PFSK-1 (cell line): Measurements from ENCODE around the gene MYO10.

ENCODE experiments used
- FOXP2 ChIP-seq: optimal IDR thresholded peaks from 2 replicates; pipeline ENCODE3; 2011; ENCODE audit warnings: borderline replicate concordance, control low read depth, inconsistent platforms; ENCODE audit not compliant: insufficient read depth; ENCODE audit errors: extremely low read length, extremely low read depth
- POLR2AphosphoS5 ChIP-seq: IDR thresholded peaks from 2 replicates; pipeline ENCODE4 v1.6.1; 2012; ENCODE audit warnings: low read depth, mild to moderate bottlenecking, control low read depth, low read length, moderate library complexity
- REST ChIP-seq, 2 experiments: IDR thresholded peaks; 2 replicates each; pipeline versions ENCODE4 v1.6.1 to v1.8.0; 2011 to 2012; ENCODE audit warnings: low read depth in 2 of 2, low read length in 2 of 2, control low read depth in 1 of 2, inconsistent platforms in 1 of 2, mild to moderate bottlenecking in 1 of 2, moderate library complexity in 1 of 2; ENCODE audit not compliant: insufficient read depth in 1 of 2
- SIN3A ChIP-seq: IDR thresholded peaks from 2 replicates; pipeline ENCODE4 v1.6.1; 2012; ENCODE audit warnings: mild to moderate bottlenecking, low read length, moderate library complexity, borderline replicate concordance; ENCODE audit not compliant: insufficient read depth
- TAF1 ChIP-seq: IDR thresholded peaks from 2 replicates; pipeline ENCODE4 v1.6.1; 2012; ENCODE audit warnings: low read length, control low read depth, borderline replicate concordance; ENCODE audit not compliant: insufficient read depth

MYO10 gene

DNA sequence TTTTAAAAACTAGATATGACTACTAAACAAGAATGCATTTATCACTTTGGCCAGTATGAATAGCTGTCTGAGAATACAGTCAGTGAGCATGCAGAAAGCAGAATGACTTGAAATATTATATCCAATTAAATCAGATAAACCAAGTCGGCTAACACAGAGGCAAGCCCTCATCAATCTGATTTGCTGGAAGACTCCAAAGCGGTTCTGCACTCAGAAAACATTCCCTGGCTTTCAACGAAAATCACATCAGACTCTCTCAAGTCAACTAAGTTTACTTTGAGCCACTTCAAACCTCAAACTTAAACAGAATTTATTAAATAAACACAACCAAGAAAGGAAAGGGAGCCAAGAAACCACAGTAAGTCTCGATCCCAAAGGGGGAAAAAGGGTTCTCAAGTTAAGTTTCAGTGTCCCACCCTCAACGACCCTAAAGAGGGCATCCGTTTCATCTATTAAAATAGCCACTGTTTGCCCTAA, 1.4 kb downstream of the MYO10 start:
- no peak for TF ChIP-seq POLR2AphosphoS5
- no peak for TF ChIP-seq TAF1
- no peak for TF ChIP-seq SIN3A
- TF ChIP-seq FOXP2: no peak
- no peak for TF ChIP-seq REST (IDR thresholded peaks at IDR 0.05; ENCODE audit: insufficient read depth in 1 of 2, low read depth in 2 of 2, low read length in 2 of 2)

DNA sequence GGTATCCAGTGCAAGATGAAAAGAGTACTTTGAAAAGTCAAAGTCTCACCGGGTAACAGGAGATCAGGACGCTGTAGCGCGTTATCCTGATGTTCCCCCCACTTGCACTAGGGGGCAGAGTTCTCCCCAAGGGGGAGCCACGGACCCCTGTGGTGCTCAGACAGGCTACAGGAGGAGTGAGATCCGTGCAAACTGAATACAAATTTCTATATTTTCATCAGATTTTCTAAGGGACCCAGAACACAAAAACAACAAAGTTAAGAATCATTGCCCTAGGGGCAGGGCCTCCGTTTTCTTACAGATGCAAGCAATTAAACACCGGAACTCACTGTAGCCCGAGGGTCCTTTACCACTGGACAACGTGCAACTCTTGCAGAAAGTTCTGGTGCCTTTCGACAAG, 2.0 kb downstream of the MYO10 start:
- TF ChIP-seq SIN3A (no peak), REST (IDR thresholded peaks at IDR 0.05; ENCODE audit: insufficient read depth in 1 of 2, low read depth in 2 of 2, low read length in 2 of 2) (no peak), TAF1 (no peak), FOXP2 (no peak), POLR2AphosphoS5 (no peak)

GRCh38 chr5:16933337-16933736, 2.8 kb downstream of the MYO10 start:
- TF ChIP-seq SIN3A (no peak), FOXP2 (no peak), TAF1 (no peak), POLR2AphosphoS5 (no peak), REST (IDR thresholded peaks at IDR 0.05; ENCODE audit: insufficient read depth in 1 of 2, low read depth in 2 of 2, low read length in 2 of 2) (no peak)

DNA sequence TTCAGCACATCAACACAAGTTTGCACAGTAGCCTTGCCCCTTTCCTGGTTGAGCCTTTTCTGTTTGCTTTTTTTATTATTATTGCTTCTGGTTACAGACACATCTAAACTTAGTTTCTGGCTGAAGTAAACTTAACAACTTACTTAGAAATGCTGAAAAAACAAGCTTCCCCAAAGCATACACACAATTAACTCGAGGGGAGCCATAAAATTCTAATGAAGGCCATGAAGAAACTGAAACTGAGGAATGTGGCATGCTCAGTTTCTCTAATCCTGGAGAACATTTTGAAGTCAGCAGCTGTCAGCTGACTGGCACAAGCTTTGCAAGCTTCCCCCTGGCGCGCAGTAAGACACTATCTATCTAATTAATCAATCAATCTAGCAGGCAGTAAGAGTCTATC, 3.7 kb downstream of the MYO10 start:
- TF ChIP-seq FOXP2 (no peak), POLR2AphosphoS5 (no peak), TAF1 (no peak), REST (IDR thresholded peaks at IDR 0.05; ENCODE audit: insufficient read depth in 1 of 2, low read depth in 2 of 2, low read length in 2 of 2) (no peak), SIN3A (no peak)

GRCh38 chr5:16931334-16932110, 4.6 kb downstream of the MYO10 start:
- TF ChIP-seq SIN3A (no peak), TAF1 (no peak), POLR2AphosphoS5 (no peak), REST (IDR thresholded peaks at IDR 0.05; ENCODE audit: insufficient read depth in 1 of 2, low read depth in 2 of 2, low read length in 2 of 2) (no peak), FOXP2 (no peak)
